HAP-1 (cell line): Measurements from ENCODE around the gene HEG1.

Experiments
- DNase-seq, 2 experiments: peaks; one replicate each; pipeline ENCODE4 v3.0.0-alpha.2; 2016 to 2020; ENCODE audit warnings: low spot score in 2 of 2
- H3K27me3 ChIP-seq: fragments of 250-450 bp; sonication (Bioruptor Pico); 2 replicates; pipeline ENCODE4 v1.5.1; 2020; ENCODE audit warnings: low read depth, mild to moderate bottlenecking, moderate library complexity
- H3K36me3 ChIP-seq: fragments of 250-450 bp; sonication (Bioruptor Pico); replicated peaks from 2 replicates; pipeline ENCODE4 v1.5.1; 2020; ENCODE audit warnings: mild to moderate bottlenecking
- H3K4me1 ChIP-seq: fragments of 250-450 bp; sonication (Bioruptor Pico); 2 replicates; pipeline ENCODE4 v1.5.1; 2020; ENCODE audit warnings: mild to moderate bottlenecking
- H3K4me3 ChIP-seq: fragments of 250-450 bp; sonication (Bioruptor Pico); 2 replicates; pipeline ENCODE4 v1.5.1; 2020; ENCODE audit warnings: mild to moderate bottlenecking, moderate library complexity
- H3K9me3 ChIP-seq: fragments of 250-450 bp; sonication (Bioruptor Pico); 2 replicates; pipeline ENCODE4 v1.5.1; 2020; ENCODE audit warnings: mild to moderate bottlenecking, moderate library complexity
- in situ Hi-C: fragments of 300-500 bp; cut with MboI; formaldehyde crosslinking; loops from 3 replicates; pipeline ENCODE4 v1.14.3; 2020; ENCODE audit warnings: low sequenced_read_pairs, inconsistent platforms, mixed read lengths

HEG1 gene

GRCh38 chr3:125078951-125079674 lies 23.3 kb upstream of the HEG1 start:
- in situ Hi-C loops: no loop called here
- no peak for DNase-seq
- no peaks in the 10 kb centered on the region for H3K27me3 ChIP-seq
- no peaks in the 10 kb centered on the region for H3K36me3 ChIP-seq
- H3K4me3 ChIP-seq: no peak overlapping the region
- H3K9me3 ChIP-seq: no peaks in the 10 kb centered on the region
- H3K4me1 ChIP-seq: no peaks in the 10 kb centered on the region

DNA sequence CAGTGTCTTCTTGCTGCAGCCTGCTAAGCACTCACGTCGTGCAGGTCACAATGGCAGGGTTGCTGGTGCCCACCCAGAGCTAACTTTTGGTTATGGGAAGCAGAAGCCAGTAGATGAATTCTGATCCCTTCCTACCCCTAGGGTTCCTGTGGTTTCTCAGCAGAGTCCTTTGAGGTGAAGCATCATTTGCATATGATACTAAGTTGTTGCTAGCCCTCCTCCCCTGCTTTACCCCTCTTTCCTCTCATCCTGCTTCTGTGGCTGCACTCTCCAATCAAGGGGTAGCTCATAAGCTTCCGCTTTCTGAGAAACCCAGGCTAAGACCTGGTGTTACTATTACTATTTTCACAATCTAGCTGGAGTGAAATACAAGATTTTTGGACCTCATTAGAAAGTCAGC lies 22.1 kb upstream of the HEG1 start:
- no peaks in the 10 kb centered on the region for H3K36me3 ChIP-seq
- H3K27me3 ChIP-seq: no peaks in the 10 kb centered on the region
- DNase-seq: no peak
- in situ Hi-C loops: no loop called here
- no peaks in the 10 kb centered on the region for H3K4me1 ChIP-seq
- H3K4me3 ChIP-seq: no peak overlapping the region
- no peaks in the 10 kb centered on the region for H3K9me3 ChIP-seq

DNA sequence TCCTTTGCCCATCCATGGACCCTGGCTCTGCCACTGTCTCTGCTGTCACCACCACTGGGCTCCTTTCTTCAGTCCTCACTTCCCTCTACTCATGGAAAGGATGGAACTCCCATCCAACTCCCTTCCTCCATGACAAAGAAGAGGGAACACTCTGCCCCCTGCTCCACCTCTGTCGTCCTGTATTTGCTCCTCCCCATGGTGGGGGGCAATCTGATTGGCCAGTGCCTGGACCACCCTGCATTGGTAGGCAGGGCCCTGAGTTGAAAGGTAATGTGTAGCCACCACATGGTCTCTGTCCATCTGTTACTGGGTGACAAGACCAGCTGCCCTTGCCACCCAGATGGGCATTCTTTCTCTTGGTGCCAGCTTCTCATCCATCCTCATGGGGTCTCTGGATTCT lies 20.7 kb upstream of the HEG1 start:
- no peaks in the 10 kb centered on the region for H3K9me3 ChIP-seq
- no peaks in the 10 kb centered on the region for H3K36me3 ChIP-seq
- no peaks in the 10 kb centered on the region for H3K4me1 ChIP-seq
- no peak overlapping the region for H3K4me3 ChIP-seq
- DNase-seq: no peak
- H3K27me3 ChIP-seq: no peaks in the 10 kb centered on the region
- in situ Hi-C loops: no loop called here

- H3K4me1 ChIP-seq: no peaks in the 10 kb centered on the region
- no peaks in the 10 kb centered on the region for H3K36me3 ChIP-seq
- no peak overlapping the region for H3K4me3 ChIP-seq
- in situ Hi-C loops: no loop called here
- H3K9me3 ChIP-seq: no peaks in the 10 kb centered on the region
- DNase-seq: no peak
- H3K27me3 ChIP-seq: no peaks in the 10 kb centered on the region
Observed at GRCh38 chr3:125075738-125076137, 19.9 kb upstream of the HEG1 start.

DNA sequence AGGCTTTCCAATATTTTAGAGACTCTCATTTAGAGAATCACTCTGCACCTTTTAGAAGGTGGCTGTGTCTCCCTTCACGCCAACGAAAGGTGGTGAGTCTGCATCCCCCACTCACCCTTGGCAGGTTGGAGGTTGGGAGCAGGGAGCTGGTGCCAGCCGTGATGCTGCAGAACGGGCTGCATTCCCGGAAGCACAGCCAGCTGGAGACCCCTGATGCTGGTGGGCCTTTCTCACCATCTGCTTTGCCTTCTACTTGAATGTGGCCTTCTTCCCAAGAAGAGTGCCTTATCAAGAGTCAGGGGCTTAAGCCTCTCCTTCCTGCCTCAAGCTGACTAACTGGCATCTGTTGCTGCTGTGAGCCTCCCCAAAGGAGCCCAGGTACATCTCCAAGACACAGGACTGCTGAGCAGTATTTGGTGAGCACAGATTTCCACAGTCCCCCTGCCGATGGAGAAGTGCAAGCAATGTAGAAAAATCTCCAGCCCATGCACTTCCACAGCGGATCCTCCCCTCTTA lies 17.7 kb upstream of the HEG1 start:
- no peak for DNase-seq

GRCh38 chr3:125072749-125073389 lies 17.1 kb upstream of the HEG1 start:
- no peak for DNase-seq
- no peaks in the 10 kb centered on the region for H3K36me3 ChIP-seq
- no peak overlapping the region for H3K4me3 ChIP-seq
- in situ Hi-C loops: no loop called here
- H3K27me3 ChIP-seq: peaks cover 4% of the 10 kb centered on the region
- H3K9me3 ChIP-seq: no peaks in the 10 kb centered on the region
- no peaks in the 10 kb centered on the region for H3K4me1 ChIP-seq

More for the DNA sequence above, 17.7 kb upstream of the HEG1 start:
- Histone ChIP-seq H3K4me1 (no peaks in the 10 kb centered on the region), H3K4me3 (no peak overlapping the region), H3K9me3 (no peaks in the 10 kb centered on the region), H3K36me3 (no peaks in the 10 kb centered on the region), H3K27me3 (peaks cover 4% of the 10 kb centered on the region)
- in situ Hi-C loops: no loop called here

DNA sequence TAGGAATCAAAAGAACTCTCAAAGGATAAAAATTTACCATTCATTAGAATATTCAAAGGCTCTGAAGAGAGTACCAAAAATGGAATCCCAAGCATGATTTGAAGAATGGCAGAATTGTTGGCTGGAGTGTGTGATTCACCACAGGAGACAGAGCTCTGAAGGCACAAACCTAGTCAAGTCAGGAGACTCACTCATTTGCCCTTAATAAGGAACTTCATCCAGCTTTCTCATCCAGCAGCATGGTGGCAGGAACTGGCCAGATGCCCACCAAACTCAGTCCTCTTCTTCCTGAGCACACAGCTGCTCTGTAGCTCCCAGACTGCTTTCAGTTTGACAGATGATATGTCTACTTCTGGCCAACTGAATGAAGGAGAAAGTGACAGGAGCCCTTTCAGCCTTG lies 16.5 kb upstream of the HEG1 start:
- Histone ChIP-seq H3K4me1 (no peaks in the 10 kb centered on the region), H3K4me3 (no peak overlapping the region), H3K27me3 (peaks cover 4% of the 10 kb centered on the region), H3K36me3 (no peaks in the 10 kb centered on the region), H3K9me3 (no peaks in the 10 kb centered on the region)
- no peak for DNase-seq
- in situ Hi-C loops: no loop called here

GRCh38 chr3:125069968-125070745 lies 14.4 kb upstream of the HEG1 start:
- no peak for DNase-seq
- no peaks in the 10 kb centered on the region for H3K9me3 ChIP-seq
- H3K27me3 ChIP-seq: peaks cover 4% of the 10 kb centered on the region
- no peaks in the 10 kb centered on the region for H3K4me1 ChIP-seq
- in situ Hi-C loops: no loop called here
- no peak overlapping the region for H3K4me3 ChIP-seq
- no peaks in the 10 kb centered on the region for H3K36me3 ChIP-seq

- in situ Hi-C loops: no loop called here
- DNase-seq: no peak
- Histone ChIP-seq H3K36me3 (no peaks in the 10 kb centered on the region), H3K4me3 (no peak overlapping the region), H3K9me3 (no peaks in the 10 kb centered on the region), H3K4me1 (no peaks in the 10 kb centered on the region), H3K27me3 (peaks cover 4% of the 10 kb centered on the region)
Observed at GRCh38 chr3:125069452-125069851, 13.7 kb upstream of the HEG1 start.

DNA sequence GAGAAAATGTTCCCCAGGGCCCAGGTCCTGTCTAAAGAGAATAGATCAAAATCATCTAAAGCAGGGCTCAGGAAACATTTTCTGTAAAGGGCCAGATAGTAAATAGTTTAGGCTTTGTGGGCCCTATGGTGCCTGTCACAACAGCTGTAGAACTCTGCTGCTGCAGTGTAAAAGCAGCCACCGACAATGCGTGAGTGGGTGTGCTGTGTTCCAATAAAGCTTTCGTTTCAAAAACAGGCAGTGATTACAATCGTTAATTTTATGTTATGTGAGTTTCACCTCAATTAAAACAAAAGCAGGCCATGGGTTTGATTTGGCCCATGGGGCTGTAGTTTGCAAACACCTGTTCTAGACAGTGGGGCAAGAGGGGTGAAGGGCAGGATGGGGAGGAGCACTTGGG lies 12.5 kb upstream of the HEG1 start:
- DNase-seq: no peak
- Histone ChIP-seq H3K36me3 (no peaks in the 10 kb centered on the region), H3K4me3 (no peak overlapping the region), H3K27me3 (peaks cover 4% of the 10 kb centered on the region), H3K9me3 (no peaks in the 10 kb centered on the region), H3K4me1 (no peaks in the 10 kb centered on the region)
- in situ Hi-C loops: no loop called here

- H3K4me1 ChIP-seq: no peaks in the 10 kb centered on the region
- H3K4me3 ChIP-seq: no peak overlapping the region
- H3K27me3 ChIP-seq: peaks cover 4% of the 10 kb centered on the region
- no peaks in the 10 kb centered on the region for H3K36me3 ChIP-seq
- in situ Hi-C loops: no loop called here
- H3K9me3 ChIP-seq: no peaks in the 10 kb centered on the region
- DNase-seq: no peak
Observed at GRCh38 chr3:125067225-125067624, 11.4 kb upstream of the HEG1 start.

DNA sequence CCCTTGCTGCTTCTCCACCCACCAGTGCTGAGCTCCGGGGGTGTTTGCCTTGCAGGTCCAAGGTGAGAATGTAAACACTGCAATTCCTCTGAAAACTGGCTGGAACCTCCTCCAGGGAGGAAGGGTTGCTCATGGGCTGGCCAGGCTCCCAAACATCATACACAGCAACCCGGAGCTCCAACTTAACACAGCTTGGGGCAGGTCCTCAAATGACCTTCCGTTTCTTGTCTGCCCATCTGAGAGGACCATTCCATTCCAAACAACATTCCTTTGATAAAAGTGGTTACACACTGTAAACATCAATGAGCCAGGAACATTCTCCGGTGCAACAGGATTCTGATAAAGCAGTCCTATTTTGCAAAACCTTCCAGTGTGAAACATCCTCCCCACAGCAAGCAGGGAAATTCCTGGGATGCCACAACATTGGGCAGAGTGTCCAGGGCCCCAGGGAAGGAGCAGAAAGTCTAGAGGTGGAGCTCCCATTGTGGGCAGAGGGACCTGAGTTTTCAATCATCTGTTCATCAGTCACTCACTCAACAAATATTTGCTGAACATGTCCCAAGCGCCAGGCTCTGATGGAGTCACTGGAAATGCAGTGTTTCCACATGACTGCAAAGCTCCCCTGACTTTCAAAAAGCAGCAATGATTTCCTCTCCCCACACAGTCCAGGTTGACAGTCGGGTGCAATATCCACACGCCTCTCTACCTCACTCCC lies 7.3 kb upstream of the HEG1 start:
- DNase-seq: no peak
- Histone ChIP-seq H3K4me1 (no peaks in the 10 kb centered on the region), H3K4me3 (no peak overlapping the region), H3K9me3 (no peaks in the 10 kb centered on the region), H3K27me3 (no peaks in the 10 kb centered on the region), H3K36me3 (no peaks in the 10 kb centered on the region)
- in situ Hi-C loops: no loop called here

- Histone ChIP-seq H3K4me3 (no peak overlapping the region), H3K9me3 (no peaks in the 10 kb centered on the region), H3K4me1 (no peaks in the 10 kb centered on the region), H3K36me3 (no peaks in the 10 kb centered on the region), H3K27me3 (no peaks in the 10 kb centered on the region)
- no peak for DNase-seq
- in situ Hi-C loops: no loop called here
Observed at GRCh38 chr3:125061646-125062045, 5.8 kb upstream of the HEG1 start.
